Activated CD4-positive, alpha-beta T cell treated with anti-CD3 and anti-CD28 coated beads for 1 hour (primary cell): ENCODE results near the gene PCDHA1.
"Not testable (repeated sequence)": the region's sequence is repeated elsewhere in the genome, so short reads cannot be mapped to it uniquely, and the experiment has no call there.

ENCODE experiments used
- DNase-seq: peaks from one replicate; pipeline ENCODE4 v3.0.0-alpha.2; 2020

The PCDHA1 gene

DNA sequence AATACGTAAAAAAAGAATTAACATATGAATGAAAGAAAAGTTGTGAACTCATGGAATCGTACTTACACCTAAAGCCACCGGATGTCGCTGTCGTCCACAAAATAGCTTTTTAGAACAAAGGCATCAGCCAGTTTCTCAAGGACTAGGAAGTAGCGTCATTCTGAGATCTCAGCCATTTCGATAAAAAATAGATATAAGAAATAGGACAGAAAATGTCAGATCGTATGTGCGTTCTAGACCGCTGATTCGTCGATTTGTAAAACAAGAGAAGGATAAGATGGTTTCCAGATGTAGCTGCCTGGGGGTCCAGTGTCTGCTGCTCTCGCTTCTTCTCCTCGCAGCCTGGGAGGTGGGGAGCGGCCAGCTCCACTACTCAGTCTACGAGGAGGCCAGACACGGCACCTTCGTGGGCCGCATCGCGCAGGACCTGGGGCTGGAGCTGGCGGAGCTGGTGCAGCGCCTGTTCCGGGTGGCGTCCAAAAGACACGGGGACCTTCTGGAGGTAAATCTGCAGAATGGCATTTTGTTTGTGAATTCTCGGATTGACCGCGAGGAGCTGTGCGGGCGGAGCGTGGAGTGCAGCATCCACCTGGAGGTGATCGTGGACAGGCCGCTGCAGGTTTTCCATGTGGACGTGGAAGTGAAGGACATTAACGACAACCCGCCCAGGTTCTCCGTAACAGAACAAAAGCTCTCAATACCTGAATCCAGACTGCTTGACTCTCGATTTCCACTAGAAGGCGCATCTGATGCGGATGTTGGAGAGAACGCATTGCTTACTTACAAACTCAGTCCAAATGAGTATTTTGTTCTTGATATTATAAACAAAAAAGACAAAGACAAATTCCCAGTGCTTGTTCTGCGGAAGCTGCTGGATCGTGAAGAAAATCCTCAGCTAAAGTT, 70.1 kb downstream of the PCDHA1 start, which contains the start of gene PCDHA10:
Gene PCDHA10, plus strand, starts transcription at position 126 of the 903 bp plus-strand sequence. Its CDS starts 152 bp downstream, at position 278.
- no peak for DNase-seq

DNA sequence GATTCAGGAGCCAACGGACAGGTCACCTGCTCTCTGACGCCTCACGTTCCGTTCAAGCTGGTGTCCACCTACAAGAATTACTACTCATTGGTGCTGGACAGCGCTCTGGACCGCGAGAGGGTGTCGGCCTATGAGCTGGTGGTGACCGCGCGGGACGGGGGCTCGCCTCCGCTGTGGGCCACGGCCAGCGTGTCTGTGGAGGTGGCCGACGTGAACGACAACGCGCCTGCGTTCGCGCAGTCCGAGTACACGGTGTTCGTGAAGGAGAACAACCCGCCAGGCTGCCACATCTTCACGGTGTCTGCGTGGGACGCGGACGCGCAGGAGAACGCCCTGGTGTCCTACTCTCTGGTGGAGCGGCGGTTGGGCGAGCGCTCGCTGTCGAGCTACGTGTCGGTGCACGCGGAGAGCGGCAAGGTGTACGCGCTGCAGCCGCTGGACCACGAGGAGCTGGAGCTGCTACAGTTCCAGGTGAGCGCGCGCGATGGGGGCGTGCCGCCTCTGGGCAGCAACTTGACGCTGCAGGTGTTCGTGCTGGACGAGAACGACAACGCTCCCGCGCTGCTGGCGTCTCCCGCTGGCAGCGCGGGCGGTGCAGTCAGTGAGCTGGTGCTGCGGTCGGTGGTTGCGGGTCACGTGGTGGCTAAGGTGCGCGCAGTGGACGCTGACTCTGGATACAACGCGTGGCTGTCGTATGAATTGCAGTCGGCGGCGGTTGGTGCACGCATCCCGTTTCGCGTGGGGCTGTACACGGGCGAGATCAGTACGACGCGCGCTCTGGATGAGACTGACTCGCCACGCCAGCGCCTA, 71.4 kb downstream of the PCDHA1 start:
- DNase-seq = no peak

DNA sequence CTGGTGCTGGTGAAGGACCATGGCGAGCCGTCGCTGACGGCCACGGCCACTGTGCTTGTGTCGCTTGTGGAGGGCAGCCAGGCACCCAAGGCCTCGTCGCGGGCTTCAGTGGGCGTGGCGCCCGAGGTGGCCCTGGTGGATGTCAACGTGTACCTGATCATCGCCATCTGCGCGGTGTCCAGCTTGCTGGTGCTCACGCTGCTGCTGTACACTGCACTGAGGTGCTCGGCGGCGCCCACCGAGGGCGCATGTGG, 72.0 kb downstream of the PCDHA1 start:
- no peak for DNase-seq

DNA sequence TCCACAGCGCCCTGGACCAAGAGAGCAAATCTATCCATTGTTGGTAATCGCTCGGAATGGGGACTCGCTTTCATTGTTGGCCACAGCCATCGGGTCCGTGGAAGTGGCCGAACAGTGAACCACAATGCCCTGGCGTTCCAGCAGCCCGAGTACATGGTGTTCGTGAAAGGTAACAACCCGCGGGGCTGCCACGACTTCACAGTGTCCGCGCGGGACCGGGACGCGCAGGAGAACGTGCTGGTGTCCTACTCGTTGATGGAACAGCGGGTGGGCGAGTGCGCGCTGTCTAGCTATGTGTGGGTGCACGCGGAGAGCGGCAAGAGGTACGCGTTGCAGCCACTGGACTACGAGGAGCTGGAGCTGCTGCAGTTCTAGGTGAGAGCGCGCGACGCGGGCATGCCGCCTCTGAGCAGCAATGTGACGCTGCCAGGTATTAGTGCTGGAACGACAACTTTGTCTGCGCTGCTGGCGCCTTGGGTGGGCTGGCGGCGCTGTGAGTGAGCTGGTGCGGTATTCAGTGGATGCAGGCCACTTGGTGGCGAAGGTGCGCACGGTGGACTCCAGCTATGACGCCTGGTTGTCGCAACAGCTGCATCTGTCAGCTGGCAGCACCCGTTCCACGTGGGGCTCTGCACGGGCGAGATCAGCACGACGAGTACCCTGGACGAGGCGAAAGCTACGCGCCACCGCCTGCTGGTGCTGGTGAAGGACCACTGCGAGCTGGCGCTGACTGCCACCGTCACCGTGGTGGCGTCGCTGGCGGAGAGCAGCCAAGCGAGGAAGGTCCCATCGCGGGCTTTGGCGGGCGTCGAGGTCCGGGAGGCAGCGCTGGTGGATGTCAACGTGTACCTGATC, 76.7 kb downstream of the PCDHA1 start:
- DNase-seq = no peak

DNA sequence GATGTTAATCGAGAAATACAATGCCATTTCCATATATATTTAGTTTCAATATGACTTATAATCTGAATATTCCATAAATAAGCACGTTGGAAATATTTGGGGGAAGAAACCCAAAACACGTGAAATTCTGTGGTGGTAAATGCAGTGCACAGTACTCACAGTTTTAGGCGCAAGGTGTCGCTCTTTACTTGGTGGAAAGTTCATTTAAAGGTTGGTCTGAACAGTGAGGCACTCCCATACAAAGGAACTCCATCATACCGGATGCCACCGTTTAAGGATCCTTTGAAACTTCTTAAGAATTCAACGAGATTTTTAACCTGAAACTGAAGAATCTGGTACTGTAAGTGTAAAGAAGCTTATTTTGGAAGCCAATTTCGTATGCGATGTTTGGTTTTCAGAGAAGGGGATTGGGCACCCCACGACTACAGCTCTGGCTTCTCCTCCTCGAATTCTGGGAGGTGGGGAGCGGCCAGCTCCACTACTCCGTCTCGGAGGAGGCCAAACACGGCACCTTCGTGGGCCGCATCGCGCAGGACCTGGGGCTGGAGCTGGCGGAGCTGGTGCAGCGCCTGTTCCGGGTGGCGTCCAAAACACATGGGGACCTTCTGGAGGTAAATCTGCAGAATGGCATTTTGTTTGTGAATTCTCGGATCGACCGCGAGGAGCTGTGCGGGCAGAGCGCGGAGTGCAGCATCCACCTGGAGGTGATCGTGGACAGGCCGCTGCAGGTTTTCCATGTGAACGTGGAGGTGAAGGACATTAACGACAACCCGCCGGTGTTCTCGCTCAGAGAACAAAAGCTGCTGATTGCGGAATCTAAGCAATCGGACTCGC, 83.0 kb downstream of the PCDHA1 start, which contains the start of gene PCDHA11:
Gene PCDHA11, plus strand, starts transcription at position 237 of the 834 bp plus-strand sequence. Its CDS starts 147 bp downstream, at position 384.
- DNase-seq = no peak

DNA sequence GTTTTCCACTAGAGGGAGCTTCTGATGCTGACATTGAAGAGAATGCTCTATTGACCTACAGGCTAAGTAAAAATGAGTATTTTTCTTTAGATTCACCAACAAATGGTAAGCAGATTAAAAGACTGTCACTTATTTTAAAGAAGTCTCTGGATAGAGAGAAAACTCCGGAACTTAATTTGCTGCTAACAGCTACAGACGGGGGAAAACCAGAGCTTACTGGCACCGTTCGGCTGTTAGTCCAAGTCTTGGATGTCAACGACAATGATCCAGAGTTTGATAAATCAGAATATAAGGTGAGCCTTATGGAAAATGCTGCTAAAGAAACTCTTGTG, 83.6 kb downstream of the PCDHA1 start:
- DNase-seq = no peak

DNA sequence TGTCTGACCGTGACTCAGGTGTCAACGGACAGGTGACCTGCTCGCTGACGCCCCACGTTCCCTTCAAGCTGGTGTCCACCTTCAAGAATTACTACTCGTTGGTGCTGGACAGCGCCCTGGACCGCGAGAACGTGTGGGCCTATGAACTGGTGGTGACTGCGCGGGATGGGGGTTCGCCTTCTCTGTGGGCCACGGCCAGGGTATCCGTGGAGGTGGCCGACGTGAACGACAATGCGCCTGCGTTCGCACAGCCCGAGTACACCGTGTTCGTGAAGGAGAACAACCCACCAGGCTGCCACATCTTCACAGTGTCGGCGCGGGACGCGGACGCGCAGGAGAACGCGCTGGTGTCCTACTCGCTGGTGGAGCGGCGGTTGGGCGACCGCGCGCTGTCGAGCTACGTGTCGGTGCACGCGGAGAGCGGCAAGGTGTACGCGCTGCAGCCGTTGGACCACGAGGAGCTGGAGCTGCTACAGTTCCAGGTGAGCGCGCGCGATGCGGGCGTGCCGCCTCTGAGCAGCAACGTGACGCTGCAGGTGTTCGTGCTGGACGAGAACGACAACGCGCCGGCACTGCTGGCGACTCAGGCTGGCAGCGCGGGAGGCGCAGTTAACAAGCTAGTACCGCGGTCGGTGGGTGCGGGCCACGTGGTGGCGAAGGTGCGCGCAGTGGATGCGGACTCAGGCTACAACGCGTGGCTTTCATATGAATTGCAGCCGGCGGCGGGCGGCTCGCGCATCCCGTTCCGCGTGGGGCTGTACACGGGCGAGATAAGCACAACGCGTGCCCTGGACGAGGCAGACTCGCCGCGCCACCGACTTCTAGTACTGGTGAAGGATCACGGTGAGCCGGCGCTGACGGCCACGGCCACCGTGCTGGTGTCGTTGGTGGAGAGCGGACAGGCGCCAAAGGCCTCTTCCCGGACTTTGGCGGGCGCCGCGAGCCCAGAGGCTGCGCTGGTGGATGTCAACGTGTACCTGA, 84.6 kb downstream of the PCDHA1 start:
- no peak for DNase-seq

DNA sequence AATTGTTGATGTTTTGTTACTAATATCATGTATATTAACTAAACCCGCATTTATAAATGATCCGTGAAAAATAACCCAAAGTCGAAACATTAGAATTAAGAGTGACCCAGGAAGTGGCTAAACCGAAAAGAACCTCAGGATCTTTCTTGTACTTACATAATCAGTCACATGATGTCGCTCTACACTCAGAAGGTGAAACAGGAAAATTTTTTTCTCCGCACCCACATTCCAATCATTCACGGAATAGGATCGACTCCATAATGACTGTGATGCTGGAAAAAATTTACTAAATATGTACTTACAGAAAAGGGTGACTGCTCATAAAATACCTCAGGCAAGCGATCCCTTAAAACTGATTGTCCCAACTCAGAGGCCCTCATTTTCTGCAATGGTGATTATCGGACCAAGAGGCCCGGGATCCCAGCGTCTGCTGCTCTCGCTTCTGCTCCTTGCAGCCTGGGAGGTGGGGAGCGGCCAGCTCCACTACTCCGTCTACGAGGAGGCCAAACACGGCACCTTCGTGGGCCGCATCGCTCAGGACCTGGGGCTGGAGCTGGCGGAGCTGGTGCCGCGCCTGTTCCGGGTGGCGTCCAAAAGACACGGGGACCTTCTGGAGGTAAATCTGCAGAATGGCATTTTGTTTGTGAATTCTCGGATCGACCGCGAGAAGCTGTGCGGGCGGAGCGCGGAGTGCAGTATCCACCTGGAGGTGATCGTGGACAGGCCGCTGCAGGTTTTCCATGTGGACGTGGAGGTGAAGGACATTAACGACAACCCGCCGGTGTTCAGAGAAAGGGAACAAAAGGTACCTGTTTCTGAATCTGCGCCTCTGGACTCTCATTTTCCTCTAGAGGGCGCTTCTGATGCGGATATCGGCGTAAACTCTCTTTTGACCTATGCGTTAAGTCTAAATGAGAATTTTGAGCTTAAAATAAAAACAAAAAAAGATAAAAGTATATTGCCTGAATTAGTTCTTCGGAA, 89.4 kb downstream of the PCDHA1 start, which contains the start of gene PCDHA12:
Gene PCDHA12, plus strand, starts transcription at position 224 of the 981 bp plus-strand sequence. Its CDS starts 165 bp downstream, at position 389.
- DNase-seq = no peak

DNA sequence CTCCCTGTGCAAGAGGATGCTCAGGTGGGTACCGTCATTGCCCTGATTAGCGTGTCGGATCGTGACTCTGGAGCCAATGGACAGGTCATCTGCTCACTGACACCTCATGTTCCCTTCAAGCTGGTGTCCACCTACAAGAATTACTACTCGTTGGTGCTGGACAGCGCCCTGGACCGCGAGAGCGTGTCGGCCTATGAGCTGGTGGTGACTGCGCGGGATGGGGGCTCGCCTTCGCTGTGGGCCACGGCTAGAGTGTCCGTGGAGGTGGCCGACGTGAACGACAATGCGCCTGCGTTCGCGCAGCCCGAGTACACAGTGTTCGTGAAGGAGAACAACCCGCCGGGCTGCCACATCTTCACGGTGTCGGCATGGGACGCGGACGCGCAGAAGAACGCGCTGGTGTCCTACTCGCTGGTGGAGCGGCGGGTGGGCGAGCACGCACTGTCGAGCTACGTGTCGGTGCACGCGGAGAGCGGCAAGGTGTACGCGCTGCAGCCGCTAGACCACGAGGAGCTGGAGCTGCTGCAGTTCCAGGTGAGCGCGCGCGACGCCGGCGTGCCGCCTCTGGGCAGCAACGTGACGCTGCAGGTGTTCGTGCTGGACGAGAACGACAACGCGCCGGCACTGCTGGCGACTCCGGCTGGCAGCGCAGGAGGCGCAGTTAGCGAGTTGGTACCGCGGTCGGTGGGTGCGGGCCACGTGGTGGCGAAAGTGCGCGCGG, 90.8 kb downstream of the PCDHA1 start:
- not testable (repeated sequence) for DNase-seq

DNA sequence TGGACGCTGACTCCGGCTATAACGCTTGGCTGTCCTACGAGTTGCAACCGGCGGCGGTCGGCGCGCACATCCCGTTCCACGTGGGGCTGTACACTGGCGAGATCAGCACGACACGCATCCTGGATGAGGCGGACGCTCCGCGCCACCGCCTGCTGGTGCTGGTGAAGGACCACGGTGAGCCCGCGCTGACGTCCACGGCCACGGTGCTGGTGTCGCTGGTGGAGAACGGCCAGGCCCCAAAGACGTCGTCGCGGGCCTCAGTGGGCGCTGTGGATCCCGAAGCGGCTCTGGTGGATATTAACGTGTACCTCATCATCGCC, 91.3 kb downstream of the PCDHA1 start:
- no peak for DNase-seq

DNA sequence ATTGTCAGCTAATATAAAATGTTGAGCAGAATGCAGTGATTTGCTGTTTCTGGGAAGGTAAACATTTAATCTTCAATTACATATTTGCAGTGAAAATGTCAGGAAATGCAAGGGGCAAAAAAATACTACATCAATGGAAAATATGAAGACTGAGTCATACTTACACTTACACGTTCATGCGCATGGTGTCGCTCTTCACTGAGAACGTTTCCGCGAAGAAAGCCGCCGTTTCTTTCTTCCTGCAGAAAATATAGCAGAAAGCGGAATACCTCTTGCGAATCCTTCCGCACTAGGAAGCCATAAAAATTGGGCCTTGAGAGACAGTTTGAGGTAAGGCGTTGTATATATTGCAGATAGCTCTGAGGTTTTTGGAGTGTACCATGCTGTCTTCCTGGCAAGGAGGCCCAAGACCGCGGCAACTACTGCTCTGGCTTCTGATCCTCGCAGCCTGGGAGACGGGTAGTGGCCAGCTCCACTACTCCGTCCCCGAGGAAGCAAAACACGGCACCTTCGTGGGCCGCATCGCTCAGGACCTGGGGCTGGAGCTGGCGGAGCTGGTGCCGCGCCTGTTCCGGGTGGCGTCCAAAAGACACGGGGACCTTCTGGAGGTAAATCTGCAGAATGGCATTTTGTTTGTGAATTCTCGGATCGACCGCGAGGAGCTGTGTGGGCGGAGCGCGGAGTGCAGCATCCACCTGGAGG, 96.1 kb downstream of the PCDHA1 start, which contains the start of gene PCDHA13:
Gene PCDHA13, plus strand, starts transcription at position 236 of the 702 bp plus-strand sequence. Its CDS starts 145 bp downstream, at position 381.
- DNase-seq = no peak

DNA sequence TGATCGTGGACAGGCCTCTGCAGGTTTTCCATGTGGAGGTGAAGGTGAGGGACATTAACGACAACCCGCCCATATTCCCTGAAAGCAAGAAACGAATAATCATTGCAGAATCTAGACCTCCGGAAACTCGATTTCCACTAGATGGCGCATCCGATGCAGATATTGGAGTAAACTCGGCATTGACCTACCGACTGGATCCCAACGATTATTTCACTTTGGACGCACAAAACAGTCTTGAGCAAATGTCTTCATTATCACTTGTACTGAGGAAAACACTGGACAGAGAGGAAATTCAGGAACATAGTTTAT, 96.6 kb downstream of the PCDHA1 start:
- DNase-seq = no peak

DNA sequence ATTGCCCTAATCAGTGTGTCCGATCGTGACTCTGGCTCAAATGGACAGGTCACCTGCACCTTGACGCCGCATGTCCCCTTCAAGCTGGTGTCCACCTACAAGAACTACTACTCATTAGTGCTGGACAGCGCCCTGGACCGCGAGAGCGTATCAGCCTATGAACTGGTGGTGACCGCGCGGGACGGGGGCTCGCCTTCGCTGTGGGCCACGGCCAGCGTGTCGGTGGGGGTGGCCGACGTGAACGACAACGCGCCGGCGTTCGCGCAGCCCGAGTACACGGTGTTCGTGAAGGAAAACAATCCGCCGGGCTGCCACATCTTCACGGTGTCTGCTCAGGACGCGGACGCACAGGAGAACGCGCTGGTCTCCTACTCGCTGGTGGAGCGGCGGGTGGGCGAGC, 97.4 kb downstream of the PCDHA1 start:
- no peak for DNase-seq

DNA sequence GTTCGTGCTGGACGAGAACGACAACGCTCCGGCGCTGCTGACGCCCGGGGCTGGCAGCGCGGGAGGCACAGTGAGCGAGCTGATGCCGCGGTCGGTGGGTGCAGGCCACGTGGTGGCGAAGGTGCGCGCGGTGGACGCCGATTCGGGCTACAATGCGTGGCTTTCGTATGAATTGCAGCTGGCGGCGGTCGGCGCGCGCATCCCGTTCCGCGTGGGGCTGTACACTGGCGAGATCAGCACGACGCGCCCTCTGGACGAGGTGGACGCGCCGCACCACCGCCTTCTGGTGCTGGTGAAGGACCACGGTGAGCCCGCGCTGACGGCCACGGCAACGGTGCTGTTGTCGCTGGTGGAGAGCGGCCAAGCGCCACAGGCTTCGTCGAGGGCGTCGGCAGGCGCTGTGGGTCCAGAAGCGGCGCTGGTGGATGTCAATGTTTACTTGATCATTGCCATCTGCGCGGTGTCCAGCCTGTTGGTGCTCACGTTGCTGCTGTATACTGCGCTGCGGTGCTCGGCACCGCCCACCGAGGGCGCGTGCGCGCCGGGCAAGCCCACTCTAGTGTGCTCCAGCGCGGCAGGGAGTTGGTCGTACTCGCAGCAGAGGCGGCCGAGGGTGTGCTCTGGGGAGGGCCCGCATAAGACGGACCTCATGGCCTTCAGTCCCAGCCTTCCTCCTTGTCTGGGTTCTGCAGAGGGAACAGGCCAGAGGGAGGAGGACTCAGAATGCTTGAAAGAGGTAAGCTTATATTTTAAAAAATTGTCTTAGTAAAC, 98.2 kb downstream of the PCDHA1 start:
- DNase-seq = no peak

DNA sequence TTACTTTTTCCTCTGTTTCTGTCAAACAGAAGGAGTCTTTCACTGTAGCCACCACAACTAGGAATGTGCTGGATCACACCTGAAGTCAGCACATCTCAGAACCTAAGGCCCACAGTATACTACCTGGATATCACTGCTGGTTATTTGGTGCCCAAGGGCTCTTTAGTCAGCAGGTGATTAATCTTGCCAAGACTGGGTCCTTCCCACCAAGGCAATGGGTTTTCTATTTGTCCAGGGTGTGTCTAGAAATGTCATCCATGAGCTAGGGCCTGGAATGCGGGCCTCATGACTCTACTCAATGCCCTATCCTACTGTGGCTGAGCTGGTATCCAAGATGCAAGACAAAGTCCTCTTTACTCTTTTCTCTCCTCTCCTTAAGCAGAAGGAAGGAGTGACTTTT, 130.4 kb downstream of the PCDHA1 start:
- no peak for DNase-seq

DNA sequence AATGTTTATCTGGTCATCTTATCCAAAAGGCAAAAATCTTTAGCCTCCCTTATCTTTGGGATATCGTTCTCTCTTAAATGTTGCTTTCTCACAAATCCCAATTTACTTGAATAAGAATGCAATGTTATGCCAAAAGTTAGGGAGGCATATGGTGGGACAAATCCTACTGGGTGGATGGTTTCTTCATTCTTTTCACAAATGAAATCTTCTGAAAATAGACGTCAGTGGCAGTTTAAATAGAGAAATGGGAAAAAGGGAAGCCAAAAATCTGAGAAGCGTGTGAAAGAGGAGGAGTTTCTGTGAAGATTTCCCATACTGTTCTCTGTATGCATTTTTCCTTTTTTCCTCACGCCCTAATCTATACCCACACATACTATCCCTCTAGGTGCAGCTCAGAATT, 137.7 kb downstream of the PCDHA1 start:
- no peak for DNase-seq

DNA sequence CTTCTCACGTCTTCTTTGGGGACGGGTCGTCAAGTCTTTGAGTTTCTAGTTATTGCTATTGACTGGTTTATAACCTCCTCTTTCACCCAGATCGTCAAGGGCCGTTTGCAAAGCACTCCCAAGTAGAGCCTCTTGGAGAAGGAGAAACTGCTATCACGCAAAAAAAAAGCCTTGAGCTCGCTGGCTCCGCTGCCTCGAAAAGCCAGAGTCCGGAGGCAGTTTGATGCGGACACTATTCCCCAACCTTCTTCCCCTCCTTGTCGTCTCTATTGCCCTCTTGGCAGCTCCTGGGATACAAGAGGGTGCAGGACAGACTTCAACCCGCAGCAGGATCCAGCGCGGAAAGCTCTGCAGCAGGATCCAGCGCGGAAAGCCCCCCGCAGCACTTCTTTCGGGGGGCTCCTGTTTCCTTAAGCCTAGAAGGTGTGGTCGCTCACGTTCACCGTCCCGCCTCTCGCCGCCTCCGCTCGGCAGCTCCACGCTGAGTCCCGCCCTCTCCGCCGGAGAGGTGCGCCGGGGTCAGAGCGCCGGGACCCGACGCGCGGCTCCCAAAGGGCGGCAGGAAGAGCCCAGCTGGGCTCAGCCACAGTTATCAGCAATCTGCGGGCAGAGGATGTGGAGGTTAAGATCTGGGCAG, 140.0 kb downstream of the PCDHA1 start, which contains the start of gene PCDHAC1:
Gene PCDHAC1, plus strand, starts transcription at position 494 of the 637 bp plus-strand sequence. CDS start 594 bp downstream, outside the sequence.
- DNase-seq = no peak
